Endothelial cell (in vitro differentiated cells): ENCODE measurements around the gene BRAT1. TPM values are rescaled to one million over a fixed set of nuclear protein-coding genes. Genes with fewer than 3 reads are reported as not detected.

ENCODE experiments used
- DNase-seq: peaks from one replicate; pipeline ENCODE4 v3.0.0; 2021; ENCODE audit warnings: low spot score
- H3K27ac Mint-ChIP-seq: one replicate; pipeline ENCODE4 v1.8.0; 2021; ENCODE audit warnings: mixed read lengths, inconsistent platforms; ENCODE audit not compliant: unreplicated experiment
- H3K27me3 Mint-ChIP-seq: one replicate; pipeline ENCODE4 v1.8.0; 2021; ENCODE audit warnings: mild to moderate bottlenecking, moderate library complexity, mixed read lengths, inconsistent platforms; ENCODE audit not compliant: unreplicated experiment
- H3K36me3 Mint-ChIP-seq: one replicate; pipeline ENCODE4 v1.8.0; 2021; ENCODE audit warnings: mild to moderate bottlenecking, low read depth, mixed read lengths, inconsistent platforms; ENCODE audit not compliant: unreplicated experiment
- H3K4me1 Mint-ChIP-seq: one replicate; pipeline ENCODE4 v1.8.0; 2021; ENCODE audit warnings: mild to moderate bottlenecking, mixed read lengths, inconsistent platforms; ENCODE audit not compliant: unreplicated experiment
- H3K4me3 Mint-ChIP-seq: one replicate; pipeline ENCODE4 v1.8.0; 2021; ENCODE audit warnings: mild to moderate bottlenecking, mixed read lengths, inconsistent platforms; ENCODE audit not compliant: unreplicated experiment
- H3K9me3 Mint-ChIP-seq: one replicate; pipeline ENCODE4 v1.8.0; 2021; ENCODE audit warnings: mixed read lengths, inconsistent platforms; ENCODE audit not compliant: unreplicated experiment
- CTCF ChIP-seq: fragments of 200-600 bp; sonication (generic); IDR thresholded peaks from one replicate; pipeline ENCODE4 v1.5.0; 2021; ENCODE audit warnings: antibody characterized with exemption; ENCODE audit not compliant: unreplicated experiment
- total RNA-seq: library from RNA; stranded (reverse); fragmentation: NEBNext Ultra II Directional; extraction: Animal tissue kit (Norgen Biotek cat#: 25700); gene quantifications from one replicate; pipeline ENCODE4 v1.2.1, GENCODE V29; 2021; ENCODE audit not compliant: unreplicated experiment

BRAT1 gene
- total RNA-seq, 1 donor from 2014 or later, result 34.0 TPM

GRCh38 chr7:2501947-2502646, 53.2 kb downstream of the BRAT1 start:
- no peak overlapping the region for H3K27ac Mint-ChIP-seq
- H3K36me3 Mint-ChIP-seq, result no peaks in the 10 kb centered on the region
- H3K4me3 Mint-ChIP-seq, result no peak overlapping the region
- no peak for DNase-seq
- H3K4me1 Mint-ChIP-seq, result no peaks in the 10 kb centered on the region
- peaks cover 2% of the 10 kb centered on the region for H3K27me3 Mint-ChIP-seq
- no peaks in the 10 kb centered on the region for H3K9me3 Mint-ChIP-seq
- no peak for TF ChIP-seq CTCF

- H3K4me3 Mint-ChIP-seq, result no peak overlapping the region
- H3K36me3 Mint-ChIP-seq, result no peaks in the 10 kb centered on the region
- H3K4me1 Mint-ChIP-seq, result peaks cover 2% of the 10 kb centered on the region
- no peak overlapping the region for H3K27ac Mint-ChIP-seq
- no peaks in the 10 kb centered on the region for H3K9me3 Mint-ChIP-seq
- H3K27me3 Mint-ChIP-seq, result peaks cover 3% of the 10 kb centered on the region
- TF ChIP-seq CTCF, result no peak
- no peak for DNase-seq
These were observed 54.6 kb downstream of the BRAT1 start for GRCh38 chr7:2500701-2501100.

- Mint-ChIP-seq H3K4me3 (no peak overlapping the region), H3K9me3 (no peaks in the 10 kb centered on the region), H3K27me3 (peaks cover 1% of the 10 kb centered on the region), H3K27ac (no peak overlapping the region), H3K4me1 (peaks cover 2% of the 10 kb centered on the region), H3K36me3 (no peaks in the 10 kb centered on the region)
- peak; percentile 3 for DNase-seq
- no peak for TF ChIP-seq CTCF
These were observed 55.4 kb downstream of the BRAT1 start for GRCh38 chr7:2499719-2500430.

- DNase-seq, result peak; percentile 2
- Mint-ChIP-seq H3K4me1 (peaks cover 2% of the 10 kb centered on the region), H3K9me3 (no peaks in the 10 kb centered on the region), H3K27ac (no peak overlapping the region), H3K36me3 (no peaks in the 10 kb centered on the region), H3K4me3 (no peak overlapping the region), H3K27me3 (peaks cover 1% of the 10 kb centered on the region)
- no peak for TF ChIP-seq CTCF
These were observed 56.1 kb downstream of the BRAT1 start for GRCh38 chr7:2499181-2499580.

GRCh38 chr7:2498708-2499107, 56.6 kb downstream of the BRAT1 start:
- peak; percentile 2 for DNase-seq
- no peak overlapping the region for H3K4me3 Mint-ChIP-seq

More at GRCh38 chr7:2498708-2499107, 56.6 kb downstream of the BRAT1 start:
- Mint-ChIP-seq H3K36me3 (no peaks in the 10 kb centered on the region), H3K4me1 (peaks cover 2% of the 10 kb centered on the region), H3K27me3 (peaks cover 1% of the 10 kb centered on the region), H3K9me3 (no peaks in the 10 kb centered on the region), H3K27ac (no peak overlapping the region)
- TF ChIP-seq CTCF, result no peak
